T-helper 17 cell (primary cell): ENCODE data around the gene BMPR1B. TPM values are rescaled to one million over a fixed set of nuclear protein-coding genes. Genes with fewer than 3 reads are reported as not detected.
A peak's percentile ranks its signal among the peaks of the same experiment; 100 is the strongest.
"Not testable (repeated sequence)": the region's sequence is repeated elsewhere in the genome, so short reads cannot be mapped to it uniquely, and the experiment has no call there.

Experiments used
- ATAC-seq: fragments of 150-1000 bp; cut with Tn5 transposase; 2 replicates; pipeline ENCODE4 v1.10.0; 2021; ENCODE audit warnings: mild to moderate bottlenecking, moderate library complexity
- DNase-seq, 3 donors: peaks; one replicate each; pipeline versions ENCODE4 v3.0.0 to v3.0.0-alpha.2; 2020 to 2021
- H3K9me3 ChIP-seq: one replicate; pipeline ENCODE4 v1.7.0; 2013; ENCODE audit warnings: low read length, mild to moderate bottlenecking; ENCODE audit not compliant: control insufficient read depth, poor library complexity, severe bottlenecking
- H3K27ac Mint-ChIP-seq: one replicate; pipeline ENCODE4 v1.8.0; 2022; ENCODE audit warnings: mild to moderate bottlenecking, moderate library complexity, mixed read lengths
- H3K27me3 Mint-ChIP-seq: one replicate; pipeline ENCODE4 v1.8.0; 2022; ENCODE audit warnings: mixed read lengths
- H3K36me3 Mint-ChIP-seq: one replicate; pipeline ENCODE4 v1.8.0; 2022; ENCODE audit warnings: low read depth, mixed read lengths
- H3K4me1 Mint-ChIP-seq: one replicate; pipeline ENCODE4 v1.8.0; 2022; ENCODE audit warnings: mild to moderate bottlenecking, mixed read lengths
- H3K4me3 Mint-ChIP-seq: one replicate; pipeline ENCODE4 v1.8.0; 2022; ENCODE audit warnings: mild to moderate bottlenecking, moderate library complexity, mixed read lengths
- total RNA-seq, 4 donors: library from RNA in 2 of 4; stranded (reverse) in 2 of 4; gene quantifications; one replicate each; pipeline ENCODE4 v1.2.3 and lab custom pipeline; 2022 to 2026

The BMPR1B gene
- total RNA-seq, 2 donors from 2014 or later = not detected

- DNase-seq (no peak), ATAC-seq (no peak)
- Mint-ChIP-seq H3K4me3 (no peak overlapping the region), H3K27me3 (no peaks in the 10 kb centered on the region), H3K36me3 (no peaks in the 10 kb centered on the region), H3K4me1 (no peaks in the 10 kb centered on the region), H3K27ac (no peak overlapping the region)
- H3K9me3 ChIP-seq = no peaks in the 10 kb centered on the region
Measured at GRCh38 chr4:95059663-95060062, 301.9 kb downstream of the BMPR1B start.

- DNase-seq = no peak
- H3K9me3 ChIP-seq = no peaks in the 10 kb centered on the region
- Mint-ChIP-seq H3K4me1 (no peaks in the 10 kb centered on the region), H3K27ac (no peak overlapping the region), H3K36me3 (no peaks in the 10 kb centered on the region), H3K27me3 (no peaks in the 10 kb centered on the region), H3K4me3 (no peak overlapping the region)
- no peak for ATAC-seq
Measured at GRCh38 chr4:95061220-95061619, 303.5 kb downstream of the BMPR1B start.

DNA sequence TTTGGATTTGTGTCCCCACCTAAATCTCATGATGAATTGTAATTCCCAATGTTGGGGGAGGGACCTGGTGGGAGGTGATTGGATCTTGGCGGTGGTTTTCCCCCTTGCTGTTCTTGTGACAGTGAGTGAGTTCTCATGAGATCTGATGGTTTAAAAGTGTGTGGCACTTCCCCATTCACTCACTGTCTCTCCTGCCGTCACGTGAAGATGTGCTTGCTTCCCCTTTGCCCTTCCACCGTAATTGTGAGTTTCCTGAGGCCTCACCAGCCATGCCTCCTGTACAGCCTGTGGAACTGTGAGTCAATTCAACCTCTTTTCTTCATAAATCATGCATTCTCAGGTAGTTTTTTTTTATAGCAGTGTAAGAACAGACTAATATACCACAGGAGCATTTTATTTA, 304.0 kb downstream of the BMPR1B start:
- H3K27me3 Mint-ChIP-seq, H3K9me3 ChIP-seq, H3K4me1 Mint-ChIP-seq, H3K4me3 Mint-ChIP-seq, H3K27ac Mint-ChIP-seq, ATAC-seq, DNase-seq, H3K36me3 Mint-ChIP-seq: not testable (repeated sequence)

DNA sequence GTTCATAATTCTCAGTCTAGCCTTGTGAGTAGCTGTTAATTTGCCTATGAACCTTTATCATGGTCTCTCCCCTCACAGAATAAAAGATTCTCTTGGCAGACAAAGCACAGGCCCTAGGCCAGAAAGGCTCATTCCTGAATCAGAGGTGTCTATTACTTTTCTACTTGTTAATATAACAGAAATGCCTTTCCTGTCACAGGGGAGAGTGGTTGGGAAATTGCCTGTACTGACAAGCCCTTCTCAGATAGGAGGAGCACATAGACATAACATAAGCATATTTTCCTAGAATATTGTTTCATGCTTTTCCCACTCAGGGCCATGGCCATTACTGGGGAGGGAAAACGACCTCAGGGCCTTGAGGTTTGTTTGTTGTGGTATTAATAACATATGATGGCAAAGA, 308.3 kb downstream of the BMPR1B start:
- Mint-ChIP-seq H3K36me3 (no peaks in the 10 kb centered on the region), H3K27me3 (no peaks in the 10 kb centered on the region), H3K4me1 (no peaks in the 10 kb centered on the region), H3K27ac (no peak overlapping the region), H3K4me3 (no peak overlapping the region)
- no peaks in the 10 kb centered on the region for H3K9me3 ChIP-seq
- ATAC-seq = no peak
- DNase-seq = no peak

DNA sequence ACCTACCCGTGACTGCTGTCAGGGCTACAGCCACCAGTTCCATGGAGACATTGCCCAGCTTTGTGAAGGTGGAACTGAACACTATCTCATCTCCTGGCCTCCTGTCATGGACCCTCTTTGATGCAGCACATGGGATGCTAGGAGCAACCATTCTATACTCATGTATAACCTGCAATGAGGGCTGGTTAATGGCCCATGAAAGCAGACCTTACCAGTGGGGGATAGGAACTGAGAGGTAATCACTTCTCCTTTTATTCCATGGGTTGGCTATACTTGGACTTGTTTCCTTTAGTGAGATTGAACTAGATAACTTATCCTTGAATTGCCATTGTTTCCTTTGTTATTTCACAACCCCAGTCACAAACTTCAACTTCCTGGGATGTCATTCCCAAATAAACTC, 310.6 kb downstream of the BMPR1B start:
- Mint-ChIP-seq H3K4me3 (no peak overlapping the region), H3K27ac (no peak overlapping the region), H3K27me3 (peaks cover 6% of the 10 kb centered on the region), H3K4me1 (no peaks in the 10 kb centered on the region), H3K36me3 (no peaks in the 10 kb centered on the region)
- ATAC-seq (no peak), DNase-seq (no peak)
- H3K9me3 ChIP-seq = no peaks in the 10 kb centered on the region

GRCh38 chr4:95068818-95069478, 311.2 kb downstream of the BMPR1B start:
- H3K27me3 Mint-ChIP-seq = peaks cover 6% of the 10 kb centered on the region
- H3K9me3 ChIP-seq = no peaks in the 10 kb centered on the region
- H3K36me3 Mint-ChIP-seq = no peaks in the 10 kb centered on the region
- no peak overlapping the region for H3K27ac Mint-ChIP-seq
- DNase-seq (no peak), ATAC-seq (no peak)
- H3K4me1 Mint-ChIP-seq = no peaks in the 10 kb centered on the region
- no peak overlapping the region for H3K4me3 Mint-ChIP-seq

DNA sequence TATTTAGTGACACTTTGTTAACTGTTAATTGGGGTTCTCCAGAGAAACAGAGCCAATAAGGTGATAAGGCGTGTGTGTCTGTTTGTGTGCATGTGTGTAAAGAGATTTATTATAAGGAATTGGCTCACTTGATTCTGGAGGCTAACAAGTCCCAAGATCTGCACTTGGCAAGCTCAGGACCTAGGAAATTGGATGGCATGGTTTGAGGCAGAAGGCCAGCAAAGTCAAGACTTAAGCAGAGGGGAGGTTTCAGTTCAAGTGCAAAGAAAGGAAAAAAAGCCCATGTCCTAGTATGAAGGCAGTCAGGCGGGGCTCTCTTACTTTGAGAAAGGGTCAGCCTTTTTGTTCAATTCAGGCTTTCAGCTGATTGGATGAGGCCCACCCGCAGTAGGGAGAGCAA, 314.1 kb downstream of the BMPR1B start:
- no peaks in the 10 kb centered on the region for H3K9me3 ChIP-seq
- no peak for DNase-seq
- Mint-ChIP-seq H3K36me3 (no peaks in the 10 kb centered on the region), H3K4me1 (no peaks in the 10 kb centered on the region), H3K27ac (no peak overlapping the region), H3K4me3 (no peak overlapping the region), H3K27me3 (peaks cover 6% of the 10 kb centered on the region)
- ATAC-seq = no peak

- H3K9me3 ChIP-seq = no peaks in the 10 kb centered on the region
- Mint-ChIP-seq H3K4me1 (no peaks in the 10 kb centered on the region), H3K27me3 (peaks cover 6% of the 10 kb centered on the region), H3K36me3 (no peaks in the 10 kb centered on the region), H3K27ac (no peak overlapping the region), H3K4me3 (no peak overlapping the region)
- DNase-seq (no peak), ATAC-seq (no peak)
Measured at GRCh38 chr4:95073646-95074045, 315.9 kb downstream of the BMPR1B start.

- ATAC-seq (no peak), DNase-seq (no peak)
- no peaks in the 10 kb centered on the region for H3K9me3 ChIP-seq
- no peaks in the 10 kb centered on the region for H3K36me3 Mint-ChIP-seq
- H3K4me3 Mint-ChIP-seq = no peak overlapping the region
- no peak overlapping the region for H3K27ac Mint-ChIP-seq
- no peaks in the 10 kb centered on the region for H3K27me3 Mint-ChIP-seq
- peaks cover 2% of the 10 kb centered on the region for H3K4me1 Mint-ChIP-seq
Measured at GRCh38 chr4:95077864-95078263, 320.1 kb downstream of the BMPR1B start.

- peaks cover 6% of the 10 kb centered on the region for H3K27me3 Mint-ChIP-seq
- no peak for ATAC-seq
- H3K4me3 Mint-ChIP-seq = no peak overlapping the region
- H3K9me3 ChIP-seq = no peaks in the 10 kb centered on the region
- peaks cover 2% of the 10 kb centered on the region for H3K36me3 Mint-ChIP-seq
- H3K4me1 Mint-ChIP-seq = peaks cover 9% of the 10 kb centered on the region
- H3K27ac Mint-ChIP-seq = no peak overlapping the region
- no peak for DNase-seq
Measured at GRCh38 chr4:95080969-95081368, 323.2 kb downstream of the BMPR1B start.

GRCh38 chr4:95084584-95084983, 326.8 kb downstream of the BMPR1B start:
- Mint-ChIP-seq H3K4me3 (no peak overlapping the region), H3K4me1 (peaks cover 9% of the 10 kb centered on the region), H3K27ac (peak overlapping the region; percentile 2), H3K27me3 (peaks cover 11% of the 10 kb centered on the region), H3K36me3 (peaks cover 5% of the 10 kb centered on the region)
- DNase-seq = no peak
- ATAC-seq = no peak
- H3K9me3 ChIP-seq = no peaks in the 10 kb centered on the region

- H3K36me3 Mint-ChIP-seq = peaks cover 5% of the 10 kb centered on the region
- H3K27me3 Mint-ChIP-seq = peaks cover 11% of the 10 kb centered on the region
- no peaks in the 10 kb centered on the region for H3K9me3 ChIP-seq
- no peak for DNase-seq
- peaks cover 9% of the 10 kb centered on the region for H3K4me1 Mint-ChIP-seq
- H3K4me3 Mint-ChIP-seq = peak overlapping the region; percentile 78
- peak overlapping the region; percentile 2 for H3K27ac Mint-ChIP-seq
- ATAC-seq = no peak
Measured at GRCh38 chr4:95085124-95085833, 327.5 kb downstream of the BMPR1B start.

GRCh38 chr4:95086551-95086950, 328.8 kb downstream of the BMPR1B start:
- Mint-ChIP-seq H3K27me3 (peaks cover 11% of the 10 kb centered on the region), H3K27ac (no peak overlapping the region)
- no peak for DNase-seq

More at GRCh38 chr4:95086551-95086950, 328.8 kb downstream of the BMPR1B start:
- no peak for ATAC-seq
- H3K9me3 ChIP-seq = no peaks in the 10 kb centered on the region
- peaks cover 5% of the 10 kb centered on the region for H3K36me3 Mint-ChIP-seq
- peaks cover 9% of the 10 kb centered on the region for H3K4me1 Mint-ChIP-seq
- no peak overlapping the region for H3K4me3 Mint-ChIP-seq
